HEK293 (cell line): Measurements from ENCODE around the gene NEU4.
A peak's percentile ranks its signal among the peaks of the same experiment; 100 is the strongest.

Experiments
- CTCF ChIA-PET: fragments of 350-600 bp; formaldehyde crosslinking; extraction: SDS; loops from one replicate; lab custom pipeline; 2021; ENCODE audit warnings: antibody characterized with exemption; lab: Yijun Ruan, JAX
- POLR2A ChIA-PET: fragments of 300-600 bp; formaldehyde crosslinking; extraction: SDS; loops from one replicate; lab custom pipeline; 2020; ENCODE audit warnings: antibody characterized with exemption, inconsistent platforms; lab: Yijun Ruan, JAX
- H3K27ac ChIP-seq: fragments of 200-500 bp; sonication (Bioruptor generic); 2 replicates; pipeline ENCODE4 v1.5.1; 2014; ENCODE audit warnings: low read depth, low read length, control low read depth, inconsistent platforms; ENCODE audit errors: extremely low read depth
- H3K36me3 ChIP-seq, 2 experiments: fragments of 200-500 bp in 1 of 2; sonication (Bioruptor generic) in 1 of 2; 1 replicate in 1 of 2; 2 replicates in 1 of 2; pipeline ENCODE4 v1.5.1; 2014 to 2017; ENCODE audit warnings: inconsistent platforms in 2 of 2, low read length in 2 of 2; ENCODE audit not compliant: control insufficient read depth in 2 of 2, insufficient read depth in 1 of 2
- H3K4me1 ChIP-seq: fragments of 200-500 bp; sonication (Bioruptor generic); 2 replicates; pipeline ENCODE4 v1.5.1; 2014; ENCODE audit warnings: mild to moderate bottlenecking, low read length, inconsistent platforms; ENCODE audit not compliant: control insufficient read depth, insufficient read depth
- H3K4me3 ChIP-seq: 2 replicates; pipeline ENCODE4 v1.5.1; 2011; ENCODE audit warnings: low read depth, mild to moderate bottlenecking, control low read depth, low read length, moderate library complexity
- H3K9me3 ChIP-seq: fragments of 200-500 bp; sonication (Bioruptor generic); 2 replicates; pipeline ENCODE4 v1.5.1; 2014; ENCODE audit warnings: low read depth, low read length, inconsistent platforms; ENCODE audit not compliant: control insufficient read depth, insufficient read depth
- ELK4 ChIP-seq: IDR thresholded peaks from 2 replicates; pipeline ENCODE4 v1.6.1; 2011; ENCODE audit warnings: mild to moderate bottlenecking, low read depth, low read length, borderline replicate concordance
- KLF7 ChIP-seq: fragments of 450-650 bp; formaldehyde crosslinking; IDR thresholded peaks from 2 replicates; pipeline ENCODE4 v1.5.1; 2016; ENCODE audit warnings: missing biosample characterization, missing genetic modification characterization, borderline replicate concordance
- PRDM4 ChIP-seq: fragments of 450-650 bp; formaldehyde crosslinking; IDR thresholded peaks from 2 replicates; pipeline ENCODE4 v1.5.1; 2017; ENCODE audit warnings: missing biosample characterization, missing genetic modification characterization
- SP2 ChIP-seq: fragments of 450-650 bp; formaldehyde crosslinking; IDR thresholded peaks from 2 replicates; pipeline ENCODE4 v1.5.1; 2016; ENCODE audit warnings: missing biosample characterization, missing genetic modification characterization
- ZBTB8A ChIP-seq: fragments of 450-650 bp; formaldehyde crosslinking; IDR thresholded peaks from 2 replicates; pipeline ENCODE4 v1.5.1; 2016; ENCODE audit warnings: missing biosample characterization, missing genetic modification characterization
- ZNF24 ChIP-seq: fragments of 450-650 bp; formaldehyde crosslinking; IDR thresholded peaks from 2 replicates; pipeline ENCODE4 v1.5.1; 2016; ENCODE audit warnings: missing biosample characterization, missing genetic modification characterization
- ZNF549 ChIP-seq: fragments of 450-650 bp; IDR thresholded peaks from 2 replicates; pipeline ENCODE4 v1.5.1; 2018; ENCODE audit warnings: missing biosample characterization, missing genetic modification characterization, mild to moderate bottlenecking, inconsistent platforms, moderate library complexity
- ZNF600 ChIP-seq: fragments of 450-650 bp; formaldehyde crosslinking; IDR thresholded peaks from 2 replicates; pipeline ENCODE4 v1.5.1; 2016; ENCODE audit warnings: missing biosample characterization, missing genetic modification characterization
- ZNF610 ChIP-seq: fragments of 450-650 bp; formaldehyde crosslinking; IDR thresholded peaks from 2 replicates; pipeline ENCODE4 v1.5.1; 2016; ENCODE audit warnings: missing biosample characterization, missing genetic modification characterization, borderline replicate concordance
- ZNF621 ChIP-seq: fragments of 450-650 bp; formaldehyde crosslinking; IDR thresholded peaks from 2 replicates; pipeline ENCODE4 v1.5.1; 2017; ENCODE audit warnings: missing biosample characterization, missing genetic modification characterization
- ZNF626 ChIP-seq: fragments of 450-650 bp; sonication (Bioruptor Pico); formaldehyde crosslinking; IDR thresholded peaks from 2 replicates; pipeline ENCODE4 v1.5.1; 2018; ENCODE audit warnings: missing biosample characterization, missing genetic modification characterization, inconsistent platforms
- ZNF785 ChIP-seq: fragments of 450-650 bp; formaldehyde crosslinking; IDR thresholded peaks from 2 replicates; pipeline ENCODE4 v1.5.1; 2016; ENCODE audit warnings: missing biosample characterization, missing genetic modification characterization
- ZNF843 ChIP-seq: fragments of 450-650 bp; formaldehyde crosslinking; IDR thresholded peaks from 2 replicates; pipeline ENCODE4 v1.5.1; 2016; ENCODE audit warnings: missing biosample characterization, missing genetic modification characterization
- TF ChIP-seq, protein P1 (sequence below): fragments of 450-650 bp; formaldehyde crosslinking; IDR thresholded peaks from 2 replicates; pipeline ENCODE4 v1.5.1; 2016; ENCODE audit warnings: missing biosample characterization, missing genetic modification characterization
- TF ChIP-seq, protein P2 (sequence below): fragments of 450-650 bp; IDR thresholded peaks from 2 replicates; pipeline ENCODE4 v1.5.1; 2018; ENCODE audit warnings: missing biosample characterization, mild to moderate bottlenecking, missing genetic modification characterization
- TF ChIP-seq, protein P3 (sequence below): fragments of 450-650 bp; formaldehyde crosslinking; IDR thresholded peaks from 2 replicates; pipeline ENCODE4 v1.5.1; 2016; ENCODE audit warnings: missing biosample characterization, missing genetic modification characterization

Gene NEU4

DNA sequence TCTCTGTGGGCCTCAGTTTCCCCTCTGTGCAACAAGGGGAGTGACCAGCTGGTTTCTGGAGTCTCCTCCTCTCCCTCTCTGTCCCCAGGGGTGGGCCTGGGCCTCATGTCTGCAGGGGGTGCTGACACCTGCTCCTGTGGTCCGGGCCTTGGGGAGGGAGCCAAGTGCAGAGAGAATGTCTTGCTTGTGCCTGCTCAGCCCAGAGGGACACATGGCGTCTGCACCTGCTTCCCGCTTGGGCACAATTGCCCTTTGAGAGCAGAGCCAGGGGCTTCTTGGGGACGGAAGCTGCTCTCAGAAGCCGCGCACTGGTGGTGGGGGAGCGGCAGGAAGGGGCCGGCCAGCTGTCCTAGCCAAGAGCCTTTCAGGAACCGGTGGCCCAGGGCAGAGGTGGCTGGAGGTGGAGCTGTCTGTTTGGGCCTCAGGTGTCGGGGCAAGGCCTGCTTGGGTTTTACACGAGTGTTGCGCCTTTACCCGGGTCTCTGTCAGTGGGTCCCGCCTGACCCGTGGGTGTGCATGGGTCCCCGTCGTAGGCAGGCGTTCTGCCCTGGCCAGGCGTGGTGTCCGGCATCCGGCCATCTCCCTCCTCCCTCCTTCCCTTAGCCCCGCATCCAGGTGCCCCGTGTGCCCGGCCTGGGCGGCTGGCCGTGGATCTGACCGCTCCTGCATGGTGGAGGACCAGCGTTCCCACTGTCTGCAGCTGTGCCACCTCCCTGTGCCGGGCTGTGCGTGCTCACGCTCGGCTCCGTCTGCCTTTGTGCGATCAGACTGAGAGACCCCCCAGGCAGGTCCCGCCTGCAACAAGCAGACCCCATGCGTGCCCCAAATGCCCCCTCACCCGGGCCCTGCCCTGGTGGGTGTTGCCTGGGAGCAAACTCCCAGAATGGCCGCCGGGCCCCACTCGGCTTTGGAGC is 4.0 kb downstream of the NEU4 start:
- H3K27ac ChIP-seq, result no peak overlapping the region
- TF ChIP-seq, protein P1, sequence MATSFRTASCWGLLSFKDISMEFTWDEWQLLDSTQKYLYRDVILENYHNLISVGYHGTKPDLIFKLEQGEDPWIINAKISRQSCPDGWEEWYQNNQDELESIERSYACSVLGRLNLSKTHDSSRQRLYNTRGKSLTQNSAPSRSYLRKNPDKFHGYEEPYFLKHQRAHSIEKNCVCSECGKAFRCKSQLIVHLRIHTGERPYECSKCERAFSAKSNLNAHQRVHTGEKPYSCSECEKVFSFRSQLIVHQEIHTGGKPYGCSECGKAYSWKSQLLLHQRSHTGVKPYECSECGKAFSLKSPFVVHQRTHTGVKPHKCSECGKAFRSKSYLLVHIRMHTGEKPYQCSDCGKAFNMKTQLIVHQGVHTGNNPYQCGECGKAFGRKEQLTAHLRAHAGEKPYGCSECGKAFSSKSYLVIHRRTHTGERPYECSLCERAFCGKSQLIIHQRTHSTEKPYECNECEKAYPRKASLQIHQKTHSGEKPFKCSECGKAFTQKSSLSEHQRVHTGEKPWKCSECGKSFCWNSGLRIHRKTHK (tag by site-specific recombination), result no peak
- no peak for TF ChIP-seq ZNF24 (tag by site-specific recombination)
- 0 out of 2 replicates have a peak, but pooled peaks have one; percentile 37 for TF ChIP-seq ZNF600 (tag by site-specific recombination)
- TF ChIP-seq, protein P2, sequence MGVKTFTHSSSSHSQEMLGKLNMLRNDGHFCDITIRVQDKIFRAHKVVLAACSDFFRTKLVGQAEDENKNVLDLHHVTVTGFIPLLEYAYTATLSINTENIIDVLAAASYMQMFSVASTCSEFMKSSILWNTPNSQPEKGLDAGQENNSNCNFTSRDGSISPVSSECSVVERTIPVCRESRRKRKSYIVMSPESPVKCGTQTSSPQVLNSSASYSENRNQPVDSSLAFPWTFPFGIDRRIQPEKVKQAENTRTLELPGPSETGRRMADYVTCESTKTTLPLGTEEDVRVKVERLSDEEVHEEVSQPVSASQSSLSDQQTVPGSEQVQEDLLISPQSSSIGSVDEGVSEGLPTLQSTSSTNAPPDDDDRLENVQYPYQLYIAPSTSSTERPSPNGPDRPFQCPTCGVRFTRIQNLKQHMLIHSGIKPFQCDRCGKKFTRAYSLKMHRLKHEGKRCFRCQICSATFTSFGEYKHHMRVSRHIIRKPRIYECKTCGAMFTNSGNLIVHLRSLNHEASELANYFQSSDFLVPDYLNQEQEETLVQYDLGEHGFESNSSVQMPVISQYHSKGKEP (tag by site-specific recombination), result no peak
- TF ChIP-seq PRDM4 (tag by site-specific recombination), result no peak
- no peak overlapping the region for H3K4me3 ChIP-seq
- no peaks in the 10 kb centered on the region for H3K4me1 ChIP-seq
- H3K36me3 ChIP-seq, result no peaks in the 10 kb centered on the region
- POLR2A ChIA-PET, result interaction anchor here (0.6 kb wide), 1 partner anchor 22 kb away, joined by 3 read pairs; no protein-coding TSS in a partner anchor
- H3K9me3 ChIP-seq, result no peaks in the 10 kb centered on the region
- CTCF ChIA-PET, result no interaction called here

GRCh38 chr2:241813644-241814392 is 4.8 kb downstream of the NEU4 start:
- TF ChIP-seq ZNF785 (tag by site-specific recombination), result no peak
- H3K4me3 ChIP-seq, result no peak overlapping the region
- no peaks in the 10 kb centered on the region for H3K4me1 ChIP-seq
- H3K9me3 ChIP-seq, result no peaks in the 10 kb centered on the region
- no peaks in the 10 kb centered on the region for H3K36me3 ChIP-seq
- ChIA-PET POLR2A (no interaction called here), CTCF (no interaction called here)
- H3K27ac ChIP-seq, result no peak overlapping the region

DNA sequence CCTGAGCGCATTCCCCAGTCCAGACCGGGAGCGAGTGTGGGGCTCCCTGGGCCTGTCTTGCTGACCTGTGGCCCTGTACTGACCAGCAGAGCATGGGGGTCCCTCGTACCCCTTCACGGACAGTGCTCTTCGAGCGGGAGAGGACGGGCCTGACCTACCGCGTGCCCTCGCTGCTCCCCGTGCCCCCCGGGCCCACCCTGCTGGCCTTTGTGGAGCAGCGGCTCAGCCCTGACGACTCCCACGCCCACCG is 5.3 kb downstream of the NEU4 start:
- no peak overlapping the region for H3K27ac ChIP-seq
- H3K4me3 ChIP-seq, result no peak overlapping the region
- POLR2A ChIA-PET, result no interaction called here
- no peak for TF ChIP-seq ELK4
- TF ChIP-seq ZNF610, result no peak
- TF ChIP-seq SP2 (tag by site-specific recombination), result no peak
- TF ChIP-seq KLF7 (tag by site-specific recombination), result no peak
- no peak for TF ChIP-seq ZNF843 (tag by site-specific recombination)
- TF ChIP-seq ZNF626 (tag by site-specific recombination), result no peak
- no peak for TF ChIP-seq ZNF621
- TF ChIP-seq, protein P3, sequence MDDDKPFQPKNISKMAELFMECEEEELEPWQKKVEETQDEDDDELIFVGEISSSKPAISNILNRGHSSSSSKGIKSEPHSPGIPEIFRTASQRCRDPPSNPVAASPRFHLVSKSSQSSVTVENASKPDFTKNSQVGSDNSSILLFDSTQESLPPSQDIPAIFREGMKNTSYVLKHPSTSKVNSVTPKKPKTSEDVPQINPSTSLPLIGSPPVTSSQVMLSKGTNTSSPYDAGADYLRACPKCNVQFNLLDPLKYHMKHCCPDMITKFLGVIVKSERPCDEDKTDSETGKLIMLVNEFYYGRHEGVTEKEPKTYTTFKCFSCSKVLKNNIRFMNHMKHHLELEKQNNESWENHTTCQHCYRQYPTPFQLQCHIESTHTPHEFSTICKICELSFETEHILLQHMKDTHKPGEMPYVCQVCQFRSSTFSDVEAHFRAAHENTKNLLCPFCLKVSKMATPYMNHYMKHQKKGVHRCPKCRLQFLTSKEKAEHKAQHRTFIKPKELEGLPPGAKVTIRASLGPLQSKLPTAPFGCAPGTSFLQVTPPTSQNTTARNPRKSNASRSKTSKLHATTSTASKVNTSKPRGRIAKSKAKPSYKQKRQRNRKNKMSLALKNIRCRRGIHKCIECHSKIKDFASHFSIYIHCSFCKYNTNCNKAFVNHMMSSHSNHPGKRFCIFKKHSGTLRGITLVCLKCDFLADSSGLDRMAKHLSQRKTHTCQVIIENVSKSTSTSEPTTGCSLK, result no peak
- no peak for TF ChIP-seq ZNF549
- no peak for TF ChIP-seq ZBTB8A
- TF ChIP-seq ZNF24 (tag by site-specific recombination), result no peak
- H3K36me3 ChIP-seq, result no peaks in the 10 kb centered on the region
- no peaks in the 10 kb centered on the region for H3K4me1 ChIP-seq
- CTCF ChIA-PET, result no interaction called here
- H3K9me3 ChIP-seq, result no peaks in the 10 kb centered on the region
